ENCODE results near the gene ROBO3.

- TF ChIP-seq CTCF (conservative IDR thresholded peaks at IDR 0.05; ENCODE audit: low read length) (no peak), EZH2phosphoT487 (IDR thresholded peaks at IDR 0.05; ENCODE audit: borderline replicate concordance) (no peak)
Measured at GRCh38 chr11:124919898-124920297, 54.7 kb downstream of the ROBO3 start.
